Measurements from ENCODE around the gene HOXD12.

Gene HOXD12

DNA sequence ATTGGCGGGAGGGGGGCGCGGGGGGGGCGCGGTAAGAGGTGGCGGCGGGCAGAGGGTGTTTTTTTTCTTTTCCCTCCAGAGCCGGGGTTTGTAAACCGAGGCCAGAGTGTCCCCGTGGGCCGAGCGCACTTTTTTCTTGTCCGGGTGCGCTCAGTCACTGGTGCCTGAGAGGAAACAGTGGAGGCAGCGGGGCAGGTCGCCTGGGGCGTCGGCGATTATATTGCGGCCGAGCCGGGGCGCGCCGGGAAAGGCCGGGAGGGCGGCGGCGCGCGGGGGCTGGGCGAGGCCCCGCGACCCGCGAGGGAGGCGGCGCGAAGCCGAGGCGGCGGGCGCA lies 30.2 kb downstream of the HOXD12 start:
- H3K9me3 ChIP-seq (ENCODE audit: control insufficient read depth, low read length), result no peaks in the 10 kb centered on the region
- peaks cover 4% of the 10 kb centered on the region for H3K4me1 ChIP-seq (ENCODE audit: control insufficient read depth, insufficient read depth, low read length)
- peak overlapping the region; percentile 9 for H3K4me3 ChIP-seq (ENCODE audit: insufficient read depth, low read depth, low read length)
- H3K27ac ChIP-seq (ENCODE audit: insufficient read depth, low read depth, low read length, poor library complexity, severe bottlenecking), result no peak overlapping the region
- no peaks in the 10 kb centered on the region for H3K36me3 ChIP-seq (ENCODE audit: control insufficient read depth, insufficient read depth, low read length)
- 0 to 1% methylated on average over 43 of the region's 43 CpGs for WGBS, 2 experiments
- peaks cover 100% of the 10 kb centered on the region for H3K27me3 ChIP-seq (ENCODE audit: control insufficient read depth, insufficient read depth, low read length, poor library complexity, severe bottlenecking)

DNA sequence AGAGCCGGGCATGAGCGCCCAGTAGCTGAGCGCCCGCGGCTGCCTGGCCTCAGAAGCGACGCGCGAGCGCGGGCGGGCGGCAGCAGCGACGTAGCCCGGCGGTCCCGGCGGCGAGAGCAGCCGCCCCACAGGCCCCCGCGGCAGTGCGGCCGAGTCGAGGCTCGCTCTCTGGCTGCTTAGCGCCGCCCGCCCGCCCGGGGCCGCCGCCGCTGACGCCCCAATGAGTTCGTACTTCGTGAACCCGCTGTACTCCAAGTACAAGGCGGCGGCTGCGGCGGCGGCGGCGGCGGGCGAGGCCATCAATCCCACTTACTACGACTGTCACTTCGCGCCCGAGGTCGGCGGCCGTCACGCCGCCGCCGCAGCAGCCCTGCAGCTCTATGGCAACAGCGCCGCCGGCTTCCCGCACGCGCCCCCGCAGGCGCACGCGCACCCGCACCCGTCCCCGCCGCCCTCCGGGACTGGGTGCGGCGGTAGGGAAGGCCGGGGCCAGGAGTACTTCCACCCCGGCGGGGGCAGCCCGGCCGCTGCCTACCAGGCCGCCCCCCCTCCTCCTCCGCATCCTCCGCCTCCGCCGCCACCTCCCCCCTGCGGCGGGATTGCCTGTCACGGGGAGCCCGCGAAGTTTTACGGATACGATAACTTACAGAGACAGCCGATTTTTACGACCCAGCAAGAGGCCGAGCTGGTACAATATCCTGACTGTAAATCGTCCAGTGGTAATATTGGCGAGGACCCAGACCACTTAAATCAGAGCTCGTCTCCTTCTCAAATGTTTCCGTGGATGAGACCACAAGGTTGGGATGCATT lies 30.8 kb downstream of the HOXD12 start:
- peak overlapping the region; percentile 9 for H3K4me3 ChIP-seq (ENCODE audit: insufficient read depth, low read depth, low read length)
- H3K9me3 ChIP-seq (ENCODE audit: control insufficient read depth, low read length), result no peaks in the 10 kb centered on the region
- no peaks in the 10 kb centered on the region for H3K36me3 ChIP-seq (ENCODE audit: control insufficient read depth, insufficient read depth, low read length)
- 1% methylated on average over 100 of the region's 100 CpGs for WGBS, 2 experiments
- no peak overlapping the region for H3K27ac ChIP-seq (ENCODE audit: insufficient read depth, low read depth, low read length, poor library complexity, severe bottlenecking)
- H3K27me3 ChIP-seq (ENCODE audit: control insufficient read depth, insufficient read depth, low read length, poor library complexity, severe bottlenecking), result peaks cover 100% of the 10 kb centered on the region
- H3K4me1 ChIP-seq (ENCODE audit: control insufficient read depth, insufficient read depth, low read length), result peaks cover 4% of the 10 kb centered on the region

DNA sequence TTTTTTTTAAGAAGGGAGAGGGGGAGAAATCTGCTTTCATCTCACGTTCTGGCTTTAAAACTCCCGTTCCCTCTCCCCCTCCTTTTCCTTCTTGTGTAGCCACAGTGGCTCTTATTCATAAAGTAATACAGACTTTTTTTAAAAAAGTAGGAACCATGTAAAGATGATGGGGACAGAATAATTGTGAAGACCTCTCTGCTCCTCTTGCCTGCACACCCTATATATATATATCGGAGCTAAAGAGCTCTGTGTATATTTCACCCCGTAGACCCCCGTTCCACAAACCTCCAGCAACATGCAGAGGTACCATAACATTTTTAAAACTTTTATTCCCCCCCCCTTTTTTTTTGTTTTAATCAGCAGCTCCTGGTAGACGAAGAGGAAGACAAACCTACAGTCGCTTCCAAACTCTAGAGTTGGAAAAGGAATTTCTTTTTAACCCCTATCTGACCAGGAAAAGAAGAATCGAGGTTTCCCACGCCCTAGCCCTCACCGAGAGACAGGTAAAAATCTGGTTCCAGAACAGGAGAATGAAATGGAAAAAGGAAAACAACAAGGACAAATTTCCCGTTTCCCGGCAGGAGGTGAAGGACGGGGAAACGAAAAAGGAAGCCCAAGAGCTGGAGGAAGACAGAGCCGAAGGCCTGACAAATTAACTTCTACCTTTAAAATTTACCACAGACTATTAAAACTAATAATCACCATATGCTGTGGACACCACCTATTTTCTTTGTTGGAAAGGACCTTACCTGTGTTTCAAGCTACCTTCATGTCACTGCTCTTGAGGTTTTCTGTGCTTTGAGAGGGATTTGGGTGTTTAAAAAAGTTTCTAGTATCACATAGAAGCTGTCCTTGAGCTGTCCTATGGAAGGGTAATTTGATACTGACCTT lies 31.6 kb downstream of the HOXD12 start:
- no peaks in the 10 kb centered on the region for H3K9me3 ChIP-seq (ENCODE audit: control insufficient read depth, low read length)
- no peak overlapping the region for H3K4me3 ChIP-seq (ENCODE audit: insufficient read depth, low read depth, low read length)
- no peak overlapping the region for H3K27ac ChIP-seq (ENCODE audit: insufficient read depth, low read depth, low read length, poor library complexity, severe bottlenecking)
- 20 to 22% methylated on average over 13 to 14 of the region's 15 CpGs for WGBS, 2 experiments
- H3K27me3 ChIP-seq (ENCODE audit: control insufficient read depth, insufficient read depth, low read length, poor library complexity, severe bottlenecking), result peaks cover 100% of the 10 kb centered on the region
- peaks cover 4% of the 10 kb centered on the region for H3K4me1 ChIP-seq (ENCODE audit: control insufficient read depth, insufficient read depth, low read length)
- H3K36me3 ChIP-seq (ENCODE audit: control insufficient read depth, insufficient read depth, low read length), result no peaks in the 10 kb centered on the region

DNA sequence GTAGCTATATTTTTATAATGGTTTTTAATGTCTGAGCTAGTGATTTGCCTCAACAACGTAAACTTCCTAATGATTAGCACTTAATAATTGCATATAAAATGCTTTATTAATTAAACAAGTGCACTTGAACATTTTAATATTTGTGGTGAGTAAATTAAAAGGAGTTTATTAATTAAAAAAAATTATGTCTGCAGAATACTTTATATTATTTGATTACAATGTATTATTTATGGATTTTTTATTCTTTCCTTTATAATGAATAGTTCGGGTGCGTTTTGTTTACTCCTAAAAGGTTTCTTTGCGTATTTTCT lies 32.2 kb downstream of the HOXD12 start:
- peaks cover 4% of the 10 kb centered on the region for H3K4me1 ChIP-seq (ENCODE audit: control insufficient read depth, insufficient read depth, low read length)
- H3K4me3 ChIP-seq (ENCODE audit: insufficient read depth, low read depth, low read length), result no peak overlapping the region
- H3K9me3 ChIP-seq (ENCODE audit: control insufficient read depth, low read length), result no peaks in the 10 kb centered on the region
- H3K27me3 ChIP-seq (ENCODE audit: control insufficient read depth, insufficient read depth, low read length, poor library complexity, severe bottlenecking), result peaks cover 100% of the 10 kb centered on the region
- H3K27ac ChIP-seq (ENCODE audit: insufficient read depth, low read depth, low read length, poor library complexity, severe bottlenecking), result no peak overlapping the region
- WGBS, 2 experiments, result 34 to 36% methylated on average over 3 of the region's 4 CpGs
- H3K36me3 ChIP-seq (ENCODE audit: control insufficient read depth, insufficient read depth, low read length), result no peaks in the 10 kb centered on the region

DNA sequence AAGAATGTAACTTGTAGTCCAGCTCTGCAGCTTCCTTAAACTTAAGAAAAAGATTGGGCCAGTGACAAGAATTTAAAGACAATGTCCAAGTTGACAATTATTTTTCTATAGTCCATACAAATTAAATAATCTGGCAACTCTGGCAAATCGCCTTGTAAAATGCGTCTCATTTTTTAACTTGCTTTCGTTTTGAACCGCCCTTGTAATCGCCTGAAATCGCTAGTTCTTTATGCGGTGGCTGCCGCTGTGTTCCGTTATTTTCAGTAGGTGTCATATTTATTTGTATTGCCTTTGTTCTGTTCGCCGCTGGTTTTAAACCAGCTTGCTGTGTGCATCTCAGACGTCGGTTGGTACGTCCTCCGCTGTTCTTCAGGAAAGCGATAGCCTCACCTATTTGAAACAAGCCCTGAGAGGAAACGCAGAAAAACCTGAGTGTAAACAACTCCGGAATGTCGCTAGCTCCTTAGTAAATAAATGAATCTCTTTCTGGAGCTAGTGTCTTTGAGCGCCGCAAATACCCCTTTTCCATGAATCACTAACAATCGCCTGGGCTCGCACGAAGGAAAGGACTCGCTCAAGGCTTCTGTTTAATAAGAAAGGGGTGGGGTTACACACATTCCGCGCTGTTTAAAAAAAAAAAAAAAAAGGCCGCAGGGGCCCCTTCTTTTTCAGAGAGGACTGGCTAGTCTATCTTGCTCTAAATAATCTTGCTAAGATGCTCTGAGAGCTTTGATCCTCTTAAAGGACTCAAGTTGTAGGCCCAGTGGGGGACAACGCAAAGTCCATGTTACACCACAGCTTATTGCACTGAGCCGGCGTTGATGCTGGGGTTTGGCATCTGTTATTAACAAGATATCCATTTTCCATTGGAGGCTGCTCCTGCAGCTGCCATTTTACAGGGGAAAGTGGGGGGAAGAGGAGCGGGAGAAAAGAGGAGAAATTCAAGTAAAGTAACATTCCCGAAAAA lies 32.9 kb downstream of the HOXD12 start:
- Histone ChIP-seq H3K9me3 (ENCODE audit: control insufficient read depth, low read length) (no peaks in the 10 kb centered on the region), H3K36me3 (ENCODE audit: control insufficient read depth, insufficient read depth, low read length) (no peaks in the 10 kb centered on the region), H3K27me3 (ENCODE audit: control insufficient read depth, insufficient read depth, low read length, poor library complexity, severe bottlenecking) (peaks cover 100% of the 10 kb centered on the region), H3K4me3 (ENCODE audit: insufficient read depth, low read depth, low read length) (no peak overlapping the region), H3K27ac (ENCODE audit: insufficient read depth, low read depth, low read length, poor library complexity, severe bottlenecking) (no peak overlapping the region), H3K4me1 (ENCODE audit: control insufficient read depth, insufficient read depth, low read length) (peaks cover 4% of the 10 kb centered on the region)
- 5% methylated on average over 33 of the region's 33 CpGs for WGBS, 2 experiments

DNA sequence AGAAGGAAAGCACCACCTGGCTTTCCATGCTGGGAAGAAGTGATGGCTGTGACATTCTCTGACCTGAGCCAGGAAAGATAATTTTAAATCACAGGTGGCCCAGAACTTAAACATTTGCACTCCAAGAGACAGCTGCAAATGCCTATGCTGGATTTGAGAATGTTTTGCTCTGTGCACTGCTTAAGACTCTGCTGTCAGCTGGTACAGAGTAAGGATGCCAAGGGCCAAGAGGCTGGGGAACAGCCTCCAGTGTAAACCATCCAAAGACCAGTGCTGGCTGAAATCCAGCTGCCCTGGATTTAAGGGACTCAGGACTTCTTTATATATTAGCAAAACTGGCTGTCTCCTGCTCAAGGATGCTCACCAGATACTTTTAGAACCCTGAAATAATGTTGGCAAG lies 33.8 kb downstream of the HOXD12 start:
- H3K27ac ChIP-seq (ENCODE audit: insufficient read depth, low read depth, low read length, poor library complexity, severe bottlenecking), result no peak overlapping the region
- H3K4me3 ChIP-seq (ENCODE audit: insufficient read depth, low read depth, low read length), result no peak overlapping the region
- H3K36me3 ChIP-seq (ENCODE audit: control insufficient read depth, insufficient read depth, low read length), result no peaks in the 10 kb centered on the region

DNA sequence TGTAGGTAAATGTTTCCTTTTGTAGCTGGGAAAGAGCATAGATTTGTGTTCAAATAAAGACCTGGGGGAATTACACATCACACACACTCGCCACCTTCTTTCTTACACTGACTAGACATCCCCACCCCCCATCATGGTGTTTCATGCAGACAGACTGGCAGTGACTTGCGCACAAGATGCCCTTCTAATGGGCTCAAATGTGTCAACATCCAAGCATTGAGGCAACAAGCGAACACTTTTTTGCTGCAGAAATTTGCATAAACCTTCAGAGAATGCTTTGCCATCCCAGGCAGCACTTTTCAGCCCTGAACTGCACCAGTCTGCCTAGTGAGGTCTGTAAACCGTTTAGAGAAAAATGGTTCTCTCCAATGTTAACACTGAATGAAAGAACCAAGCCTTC lies 34.4 kb downstream of the HOXD12 start:
- no peaks in the 10 kb centered on the region for H3K36me3 ChIP-seq (ENCODE audit: control insufficient read depth, insufficient read depth, low read length)
- H3K27me3 ChIP-seq (ENCODE audit: control insufficient read depth, insufficient read depth, low read length, poor library complexity, severe bottlenecking), result peaks cover 100% of the 10 kb centered on the region
- H3K4me1 ChIP-seq (ENCODE audit: control insufficient read depth, insufficient read depth, low read length), result peaks cover 4% of the 10 kb centered on the region
- no peaks in the 10 kb centered on the region for H3K9me3 ChIP-seq (ENCODE audit: control insufficient read depth, low read length)
- H3K27ac ChIP-seq (ENCODE audit: insufficient read depth, low read depth, low read length, poor library complexity, severe bottlenecking), result no peak overlapping the region
- WGBS, 2 experiments, result 7 to 8% methylated on average over 4 of the region's 4 CpGs
- H3K4me3 ChIP-seq (ENCODE audit: insufficient read depth, low read depth, low read length), result no peak overlapping the region

More for the DNA sequence above, 33.8 kb downstream of the HOXD12 start:
- H3K9me3 ChIP-seq (ENCODE audit: control insufficient read depth, low read length), result no peaks in the 10 kb centered on the region
- H3K4me1 ChIP-seq (ENCODE audit: control insufficient read depth, insufficient read depth, low read length), result peaks cover 4% of the 10 kb centered on the region
- H3K27me3 ChIP-seq (ENCODE audit: control insufficient read depth, insufficient read depth, low read length, poor library complexity, severe bottlenecking), result peaks cover 100% of the 10 kb centered on the region

DNA sequence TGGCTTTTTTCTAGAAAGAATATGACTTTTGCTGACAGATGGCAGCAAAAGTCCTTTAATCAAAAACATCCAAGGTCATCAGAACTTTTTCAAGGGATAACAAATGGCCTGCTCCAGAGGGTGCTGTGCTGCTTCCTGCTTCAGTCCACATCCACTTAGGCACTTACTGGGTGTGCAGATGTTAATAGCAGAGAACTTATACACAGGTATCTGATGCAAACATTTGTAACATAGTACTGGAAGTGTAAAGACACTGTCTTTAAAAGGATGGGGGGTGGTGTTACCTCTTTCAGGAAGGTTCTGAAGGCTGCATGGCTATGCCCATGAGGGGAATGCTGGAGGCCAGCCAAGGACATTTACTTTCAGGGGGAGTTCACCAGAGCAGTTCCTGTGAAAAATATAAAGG lies 35.4 kb downstream of the HOXD12 start:
- Histone ChIP-seq H3K27ac (ENCODE audit: insufficient read depth, low read depth, low read length, poor library complexity, severe bottlenecking) (no peak overlapping the region), H3K9me3 (ENCODE audit: control insufficient read depth, low read length) (no peaks in the 10 kb centered on the region), H3K4me3 (ENCODE audit: insufficient read depth, low read depth, low read length) (no peak overlapping the region), H3K27me3 (ENCODE audit: control insufficient read depth, insufficient read depth, low read length, poor library complexity, severe bottlenecking) (peaks cover 100% of the 10 kb centered on the region), H3K4me1 (ENCODE audit: control insufficient read depth, insufficient read depth, low read length) (peaks cover 4% of the 10 kb centered on the region), H3K36me3 (ENCODE audit: control insufficient read depth, insufficient read depth, low read length) (no peaks in the 10 kb centered on the region)

DNA sequence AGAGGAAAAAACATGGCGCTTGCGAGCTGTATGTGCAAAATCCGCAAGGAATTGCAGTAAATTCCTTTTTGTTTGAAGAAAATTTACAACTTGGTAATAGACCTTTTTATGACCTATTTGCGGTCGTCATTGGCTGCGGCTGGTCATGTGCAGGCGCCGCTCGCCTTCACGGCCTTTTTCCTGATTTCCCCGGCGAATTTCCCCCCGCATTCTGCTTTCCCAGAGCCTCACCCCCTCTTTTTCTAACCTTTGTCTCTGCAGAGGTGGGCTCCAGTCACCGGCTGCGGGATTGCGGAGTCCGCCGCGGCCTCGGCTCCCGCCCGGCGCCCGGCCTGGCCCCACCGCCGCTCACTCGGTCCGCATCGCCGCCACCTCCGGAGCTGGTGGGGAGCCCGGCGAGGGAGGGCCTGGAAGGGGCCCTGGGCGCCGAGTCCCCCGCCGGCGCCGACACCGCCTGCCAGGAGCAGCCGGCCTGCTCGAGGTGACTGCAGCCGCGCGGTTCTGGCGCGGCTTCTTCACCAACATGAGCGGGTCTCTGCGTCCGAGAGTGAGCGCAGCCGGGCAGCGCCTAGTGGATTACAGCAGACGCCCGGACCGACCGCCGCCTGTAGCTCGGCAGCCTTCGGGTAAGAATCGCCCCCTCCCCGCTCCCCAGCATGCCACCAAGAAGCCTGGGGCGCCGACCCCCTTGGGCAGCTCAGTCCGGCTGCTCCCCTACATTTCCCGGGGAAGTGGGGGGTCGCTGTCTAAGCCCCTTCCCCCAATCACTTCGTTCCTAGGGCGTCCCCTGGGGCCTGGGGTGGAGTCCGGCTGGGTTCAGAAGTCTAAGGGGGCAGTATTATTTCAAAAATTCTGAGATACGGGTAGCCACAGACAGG lies 37.0 kb downstream of the HOXD12 start:
- 1% methylated on average over 71 of the region's 71 CpGs for WGBS, 2 experiments
- Histone ChIP-seq H3K4me3 (ENCODE audit: insufficient read depth, low read depth, low read length) (peak overlapping the region; percentile 11), H3K27ac (ENCODE audit: insufficient read depth, low read depth, low read length, poor library complexity, severe bottlenecking) (no peak overlapping the region), H3K27me3 (ENCODE audit: control insufficient read depth, insufficient read depth, low read length, poor library complexity, severe bottlenecking) (peaks cover 100% of the 10 kb centered on the region), H3K4me1 (ENCODE audit: control insufficient read depth, insufficient read depth, low read length) (no peaks in the 10 kb centered on the region), H3K36me3 (ENCODE audit: control insufficient read depth, insufficient read depth, low read length) (no peaks in the 10 kb centered on the region), H3K9me3 (ENCODE audit: control insufficient read depth, low read length) (no peaks in the 10 kb centered on the region)
